B cell (primary cell): ENCODE results near the gene ZNF750. TPM values are rescaled to one million over a fixed set of nuclear protein-coding genes. Genes with fewer than 3 reads are reported as not detected.

Source experiments
- ATAC-seq: fragments of 200-7000 bp; cut with Tn5 transposase; one replicate; pipeline ENCODE4 v1.10.0; 2021; ENCODE audit warnings: low read depth, mild to moderate bottlenecking, moderate number of reproducible peaks, moderate library complexity
- CTCF ChIA-PET: fragments of 350-600 bp; sonication (Branson Sonifier 250); formaldehyde crosslinking; loops from one replicate; lab custom pipeline; 2021; ENCODE audit warnings: antibody characterized with exemption, inconsistent platforms; lab: Charles Lee
- POLR2A ChIA-PET: fragments of 350-600 bp; sonication (Branson Sonifier 250); formaldehyde crosslinking; loops from one replicate; lab custom pipeline; 2021; ENCODE audit warnings: antibody characterized with exemption; lab: Charles Lee
- DNase-seq: peaks from one replicate; pipeline ENCODE4 v3.0.0; 2013
- H2AFZ ChIP-seq: 2 replicates; pipeline ENCODE4 v1.6.1; 2012; ENCODE audit warnings: mild to moderate bottlenecking, low read depth, low read length; ENCODE audit not compliant: insufficient read depth, poor library complexity, severe bottlenecking
- H3K27ac ChIP-seq, 2 donors: 1 replicate in 1 of 2; 2 replicates in 1 of 2; pipeline ENCODE4 v1.5.1; 2012 to 2013; ENCODE audit warnings: low read length in 2 of 2, mild to moderate bottlenecking in 2 of 2, moderate library complexity in 1 of 2
- H3K27me3 ChIP-seq, 4 experiments: fragments of 200-600 bp in 1 of 4; sonication (generic) in 1 of 4; replicated peaks in 1 of 4; 1 replicate in 2 of 4; 2 replicates in 2 of 4; pipeline versions ENCODE4 v1.6.1 to v1.7.0; 2013 to 2016; ENCODE audit warnings: low read length in 3 of 4, mild to moderate bottlenecking in 2 of 4, mixed read lengths in 1 of 4, moderate library complexity in 1 of 4; ENCODE audit not compliant: insufficient read depth in 4 of 4, control insufficient read depth in 3 of 4; ENCODE audit errors: control extremely low read depth in 1 of 4
- H3K36me3 ChIP-seq, 2 experiments: replicated peaks in 1 of 2; 1 replicate in 1 of 2; 2 replicates in 1 of 2; pipeline versions ENCODE4 v1.6.1 to v1.7.1; 2013; ENCODE audit warnings: low read length in 1 of 2; ENCODE audit not compliant: insufficient read depth in 2 of 2, control insufficient read depth in 1 of 2; ENCODE audit errors: control extremely low read depth in 1 of 2, extremely low read depth in 1 of 2
- H3K4me1 ChIP-seq, 2 donors: fragments of 200-600 bp in 1 of 2; sonication (generic) in 1 of 2; 1 replicate in 1 of 2; 2 replicates in 1 of 2; pipeline versions ENCODE4 v1.5.1 to v1.6.1; 2013 to 2017; ENCODE audit warnings: low read length in 2 of 2; ENCODE audit not compliant: control insufficient read depth in 2 of 2, insufficient read depth in 2 of 2
- H3K4me2 ChIP-seq: replicated peaks from 2 replicates; pipeline ENCODE3; 2012; ENCODE audit warnings: mild to moderate bottlenecking, low read depth, low read length; ENCODE audit not compliant: poor library complexity, severe bottlenecking
- H3K4me3 ChIP-seq, 5 experiments: fragments of 200-600 bp in 1 of 5; sonication (generic) in 1 of 5; 1 replicate in 3 of 5; 2 replicates in 2 of 5; pipeline versions ENCODE4 v1.5.1 to v1.7.0; 2011 to 2016; ENCODE audit warnings: low read length in 4 of 5, mild to moderate bottlenecking in 4 of 5, low read depth in 2 of 5, control low read depth in 1 of 5, moderate library complexity in 1 of 5; ENCODE audit not compliant: insufficient read depth in 1 of 5; ENCODE audit errors: control extremely low read depth in 1 of 5, extremely low read depth in 1 of 5
- H3K79me2 ChIP-seq: fragments of 200-600 bp; sonication (generic); one replicate; pipeline ENCODE4 v1.6.0; 2016; ENCODE audit warnings: low read length; ENCODE audit not compliant: control insufficient read depth, insufficient read depth
- H3K9ac ChIP-seq: fragments of 200-600 bp; sonication (generic); 2 replicates; pipeline ENCODE4 v1.6.1; 2017; ENCODE audit warnings: mild to moderate bottlenecking, low read length, moderate library complexity
- H3K9me3 ChIP-seq, 3 donors: one replicate each; pipeline versions ENCODE4 v1.6.1 to v1.7.1; 2013; ENCODE audit warnings: low read length in 2 of 3; ENCODE audit not compliant: control insufficient read depth in 2 of 3, insufficient read depth in 1 of 3; ENCODE audit errors: control extremely low read depth in 1 of 3
- H4K20me1 ChIP-seq: 2 replicates; pipeline ENCODE4 v1.6.0; 2012; ENCODE audit warnings: mild to moderate bottlenecking, low read length; ENCODE audit not compliant: insufficient read depth, control insufficient read depth, poor library complexity, severe bottlenecking
- H3K27ac Mint-ChIP-seq: one replicate; pipeline ENCODE4 v1.8.0; 2021; ENCODE audit warnings: mixed read lengths
- H3K27me3 Mint-ChIP-seq: one replicate; pipeline ENCODE4 v1.8.0; 2021; ENCODE audit warnings: mixed read lengths
- H3K4me1 Mint-ChIP-seq: one replicate; pipeline ENCODE4 v1.8.0; 2021; ENCODE audit warnings: mixed read lengths
- H3K4me3 Mint-ChIP-seq: one replicate; pipeline ENCODE4 v1.8.0; 2021; ENCODE audit warnings: mixed read lengths
- H3K9me3 Mint-ChIP-seq: one replicate; pipeline ENCODE4 v1.8.0; 2022; ENCODE audit warnings: mixed read lengths; ENCODE audit not compliant: insufficient read depth
- CTCF ChIP-seq: fragments of 200-600 bp; IDR thresholded peaks from one replicate; pipeline ENCODE4 v1.8.0; 2022; ENCODE audit warnings: antibody characterized with exemption, mild to moderate bottlenecking
- EZH2 ChIP-seq: IDR thresholded peaks from 2 replicates; pipeline ENCODE4 v1.6.1; 2012; ENCODE audit warnings: borderline replicate concordance, low read depth, mild to moderate bottlenecking, moderate library complexity, low read length; ENCODE audit not compliant: insufficient read depth, poor library complexity, severe bottlenecking
- WGBS: methylation state at CpG from one replicate; pipeline ENCODE4 v1.1.5; 2013; ENCODE audit warnings: missing lambda C conversion rate; ENCODE audit not compliant: insufficient coverage; 5-methylcytosine and 5-hydroxymethylcytosine counted together
- intact Hi-C: fragments of 100-400 bp; cut with micrococcal nuclease; formaldehyde crosslinking; loops from one replicate; pipeline ENCODE4 v1.10.0; 2022
- polyA plus RNA-seq: library from polyadenylated mRNA; depleted of rRNA; stranded (reverse); fragments of >200 nt; gene quantifications from 2 replicates; pipeline ENCODE4 v1.2.3, GENCODE V29; 2012
- total RNA-seq, 2 donors: library from RNA; stranded (reverse); fragments of 120-200 nt in 1 of 2; gene quantifications; 1 replicate in 1 of 2; 2 replicates in 1 of 2; pipeline versions ENCODE4 v1.2.3 to v1.2.4, GENCODE V29; 2013 to 2022

ZNF750 gene
- total and polyA plus RNA-seq, 2 donors (not counting 1 experiment from before 2014, with no cell fraction given) = not detected

- Histone ChIP-seq H3K9ac (no peak overlapping the region), H3K4me3 (no peak overlapping the region), H3K27me3 (peaks cover 0 to 6% (median 0%) of the 10 kb centered on the region in 4 experiments), H4K20me1 (peaks cover 55% of the 10 kb centered on the region), H3K4me2 (peak overlapping the region; percentile 67), H3K9me3 (no peaks in the 10 kb centered on the region), H3K4me1 (peaks cover 61 to 69% of the 10 kb centered on the region in 2 donors), H3K36me3 (no peaks in the 10 kb centered on the region), H3K27ac (no peak overlapping the region), H2AFZ (no peak overlapping the region), H3K79me2 (peaks cover 8% of the 10 kb centered on the region)
- ChIA-PET CTCF (interaction anchor here (1.0 to 4.5 kb wide), 5 partner anchors 9 to 80 kb away, joined by 3 to 22 read pairs (median 5); no protein-coding TSS in a partner anchor), POLR2A (interaction anchor here (0.7 to 2.5 kb wide), 4 partner anchors 8 to 43 kb away, joined by 3 to 10 read pairs (median 6); no protein-coding TSS in a partner anchor)
- Mint-ChIP-seq H3K27ac (no peak overlapping the region), H3K9me3 (no peaks in the 10 kb centered on the region), H3K27me3 (peaks cover 4% of the 10 kb centered on the region), H3K4me1 (peaks cover 67% of the 10 kb centered on the region), H3K4me3 (peak overlapping the region; percentile 86)
- 99% methylated on average over 9 of the region's 12 CpGs for WGBS
- ATAC-seq = no peak
- no peak for TF ChIP-seq EZH2
- intact Hi-C loops = no loop called here
- DNase-seq = no peak
Measured at GRCh38 chr17:82861393-82861775, 21.6 kb upstream of the ZNF750 start.

- Mint-ChIP-seq H3K27me3 (peaks cover 1% of the 10 kb centered on the region), H3K9me3 (no peaks in the 10 kb centered on the region), H3K27ac (peak overlapping the region; percentile 87), H3K4me3 (peak overlapping the region; percentile 86), H3K4me1 (peaks cover 61% of the 10 kb centered on the region)
- intact Hi-C loops = loop anchor here (1.0 kb wide), 2 partner anchors 11 to 41 kb away; no protein-coding TSS in a partner anchor
- peaks cover 49% of the 10 kb centered on the region for H4K20me1 ChIP-seq
- 65% methylated on average over 39 of the region's 42 CpGs for whole genome bisulfite sequencing
- ChIA-PET POLR2A (interaction anchor here (0.7 to 2.5 kb wide), 4 partner anchors 9 to 42 kb away, joined by 3 to 10 read pairs (median 6); no protein-coding TSS in a partner anchor), CTCF (interaction anchor here (1.0 to 4.5 kb wide), 8 partner anchors 10 to 79 kb away, joined by 3 to 22 read pairs (median 5); no protein-coding TSS in a partner anchor)
- H3K9ac ChIP-seq = no peak overlapping the region
- ATAC-seq (no peak), DNase-seq (no peak)
- peak overlapping the region; percentile 67 for H3K4me2 ChIP-seq
- no peak overlapping the region for H3K27ac ChIP-seq
- no peaks in the 10 kb centered on the region for H3K36me3 ChIP-seq
- TF ChIP-seq EZH2 (no peak), CTCF (no peak)
- H2AFZ ChIP-seq = no peak overlapping the region
- peaks cover 8% of the 10 kb centered on the region for H3K79me2 ChIP-seq
- H3K4me1 ChIP-seq = peaks cover 55 to 64% of the 10 kb centered on the region in 2 donors
- H3K4me3 ChIP-seq = peak overlapping the region in 2 of 5 experiments; percentile 8 to 40
- H3K27me3 ChIP-seq = peaks cover 0 to 4% (median 0%) of the 10 kb centered on the region in 4 experiments
- no peaks in the 10 kb centered on the region for H3K9me3 ChIP-seq
Measured at GRCh38 chr17:82860606-82861392, 21.0 kb upstream of the ZNF750 start.
